WI38 (cell line): Measurements from ENCODE around the gene CENPE.

Source experiments
- H3K4me3 ChIP-seq: 2 replicates; pipeline ENCODE4 v1.5.1; 2011; ENCODE audit warnings: low read depth, mild to moderate bottlenecking, control low read depth, low read length
- CTCF ChIP-seq: IDR thresholded peaks from 2 replicates; pipeline ENCODE4 v1.5.1; 2012; ENCODE audit warnings: low read depth, mild to moderate bottlenecking, control low read depth, low read length

The CENPE gene

GRCh38 chr4:103100691-103101090 lies 97.5 kb downstream of the CENPE start:
- TF ChIP-seq CTCF, result no peak

GRCh38 chr4:103099691-103100392 lies 98.3 kb downstream of the CENPE start, which contains the start of gene BDH2:
Gene BDH2 (minus strand): TSS chr4:103099834. CDS start chr4:103096254, 3,580 bp downstream.
- H3K4me3 ChIP-seq, result peak within 1 kb of the TSS; percentile 61
- peak; percentile 23 for TF ChIP-seq CTCF

More at GRCh38 chr4:103100691-103101090, 97.5 kb downstream of the CENPE start:
- H3K4me3 ChIP-seq, result no peak overlapping the region

GRCh38 chr4:103098756-103099440 lies 99.2 kb downstream of the CENPE start:
- peak overlapping the region; percentile 61 for H3K4me3 ChIP-seq
- TF ChIP-seq CTCF, result no peak

GRCh38 chr4:103098341-103098740 lies 99.8 kb downstream of the CENPE start:
- TF ChIP-seq CTCF, result no peak
- peak overlapping the region; percentile 61; the same call in 1 of the 2 replicates for H3K4me3 ChIP-seq

GRCh38 chr4:103097112-103097511 lies 101.0 kb downstream of the CENPE start:
- no peak overlapping the region for H3K4me3 ChIP-seq

GRCh38 chr4:103095080-103095479 lies 103.1 kb downstream of the CENPE start:
- H3K4me3 ChIP-seq, result no peak overlapping the region
- TF ChIP-seq CTCF, result no peak

More at GRCh38 chr4:103097112-103097511, 101.0 kb downstream of the CENPE start:
- no peak for TF ChIP-seq CTCF

- TF ChIP-seq CTCF, result no peak
- no peak overlapping the region for H3K4me3 ChIP-seq
Measured at GRCh38 chr4:103092245-103092644, 105.9 kb downstream of the CENPE start.
